ENCODE measurements around the gene ATP2A1.
"Not testable (repeated sequence)": the region's sequence is repeated elsewhere in the genome, so short reads cannot be mapped to it uniquely, and the experiment has no call there.

ATP2A1 gene

DNA sequence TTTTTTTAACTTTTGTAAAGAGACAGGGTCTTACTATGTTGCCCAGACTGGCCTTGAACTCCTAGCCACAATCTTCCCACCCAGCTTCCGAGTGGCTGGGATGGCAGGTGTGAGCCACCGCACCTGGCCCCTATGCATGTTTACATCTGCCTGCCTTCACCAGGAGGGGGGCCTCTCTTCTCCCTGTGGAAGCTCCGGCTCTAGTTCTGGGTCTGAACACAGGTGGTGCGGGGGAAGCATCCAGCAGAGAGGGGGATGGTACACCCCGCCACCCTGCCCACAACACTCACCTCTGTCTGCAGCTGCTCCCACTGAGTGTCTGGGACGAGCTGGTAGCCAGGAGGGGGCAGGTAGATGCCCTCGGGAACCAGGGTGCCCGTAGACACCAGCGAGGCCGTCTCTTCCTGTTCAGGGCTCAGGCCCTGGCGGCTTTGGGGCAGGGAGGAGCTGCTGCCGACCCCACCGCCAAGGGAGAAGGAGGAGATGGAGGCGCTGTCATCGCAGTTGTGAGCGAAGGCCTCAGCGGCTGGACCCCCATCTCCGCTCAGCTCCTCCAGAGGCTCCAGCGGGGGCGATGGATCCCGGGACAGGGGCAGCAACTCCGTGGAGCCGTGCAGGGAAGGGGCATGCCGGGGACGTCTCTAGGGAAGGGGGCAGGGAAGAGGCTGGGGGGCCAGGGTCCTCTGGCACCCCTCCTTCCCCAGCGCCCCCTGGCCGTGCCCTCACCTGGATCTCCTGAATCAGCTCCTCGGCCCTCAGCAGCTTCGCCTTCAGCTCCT lies 35.8 kb downstream of the ATP2A1 start:
- peak; percentile 23 for DNase-seq

- DNase-seq: no peak
These were observed 36.9 kb downstream of the ATP2A1 start for GRCh38 chr16:28915181-28915580.

DNA sequence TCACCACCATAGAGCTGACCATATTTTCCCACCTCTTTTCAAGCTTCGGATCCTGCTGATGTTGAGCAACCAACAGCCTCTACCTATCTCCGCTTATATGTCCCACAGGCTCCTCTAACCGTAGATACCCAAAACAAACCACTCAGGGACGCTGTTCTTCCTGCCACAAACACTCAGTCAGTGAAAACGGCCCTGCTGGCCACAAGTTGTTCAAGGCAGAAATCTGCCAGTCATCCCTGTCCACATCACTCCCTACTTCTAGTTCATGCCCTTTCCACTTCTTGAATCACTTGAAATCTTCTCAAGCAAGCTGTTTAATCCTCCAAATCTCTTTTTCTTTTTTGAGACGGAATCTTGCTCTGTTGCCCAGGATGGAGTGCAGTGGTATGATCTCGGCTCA lies 38.8 kb downstream of the ATP2A1 start:
- DNase-seq: no peak

DNA sequence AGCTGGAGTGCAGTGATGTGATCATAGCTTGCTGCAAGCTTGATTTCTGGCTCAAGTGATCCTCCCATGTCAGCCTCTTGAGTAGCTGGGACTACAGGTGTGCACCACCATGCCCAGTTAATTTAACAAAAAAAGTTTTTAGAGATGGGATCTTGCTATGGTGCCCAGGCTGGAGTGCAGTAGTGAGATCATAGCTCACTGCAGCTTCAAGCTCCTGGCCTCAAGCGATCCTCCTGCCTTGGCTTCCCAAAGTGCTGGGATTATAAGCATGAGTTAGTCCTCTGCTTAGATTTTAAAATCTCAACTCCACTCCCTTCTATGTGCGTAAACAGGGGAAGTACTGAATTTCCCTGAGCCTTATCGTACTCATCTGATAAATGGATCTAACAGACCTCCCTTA lies 40.4 kb downstream of the ATP2A1 start:
- DNase-seq: no peak

GRCh38 chr16:28923231-28923587 lies 44.9 kb downstream of the ATP2A1 start:
- no peak for DNase-seq

- peak; percentile 72 for DNase-seq
These were observed 45.5 kb downstream of the ATP2A1 start for GRCh38 chr16:28923652-28924398.

- no peak for DNase-seq
These were observed 46.1 kb downstream of the ATP2A1 start for GRCh38 chr16:28924399-28924761.

DNA sequence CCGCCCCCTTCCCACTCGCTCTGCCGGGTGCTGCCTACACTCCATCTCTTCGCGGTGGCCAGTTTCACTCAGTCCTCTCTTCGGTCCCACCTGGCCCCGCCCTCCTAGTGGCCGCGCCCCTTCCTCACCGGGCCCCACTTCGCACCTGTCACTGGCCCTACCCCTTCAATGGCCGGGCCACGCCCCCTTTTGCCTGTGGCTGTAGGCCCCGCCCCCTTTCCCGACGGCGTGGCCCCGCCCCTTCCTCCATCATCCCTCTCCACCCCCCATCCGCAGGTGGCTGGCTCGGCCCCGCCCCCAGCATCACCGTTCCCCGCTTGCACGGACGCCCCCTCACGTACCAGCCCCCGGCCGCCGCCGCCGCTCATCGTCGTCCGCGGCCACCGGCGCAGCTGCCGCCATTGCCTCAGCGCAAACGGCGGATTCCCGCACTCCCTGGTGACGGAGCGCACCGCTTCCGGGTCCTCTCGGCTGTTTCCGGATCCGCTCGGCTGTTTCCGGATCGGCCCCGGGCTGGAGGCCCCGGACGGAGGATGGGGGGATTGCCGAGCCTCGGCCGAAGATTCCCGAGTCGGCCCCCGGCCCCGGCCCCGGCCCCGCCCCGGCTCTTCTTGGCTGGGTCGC lies 46.6 kb downstream of the ATP2A1 start, which contains the start of gene RABEP2:
Gene RABEP2, minus strand, starts transcription at position 477 of the 624 bp plus-strand sequence. Its CDS starts 75 bp downstream, at position 402.
- peak; percentile 99 for DNase-seq

- peak; percentile 73 for DNase-seq
These were observed 47.3 kb downstream of the ATP2A1 start for GRCh38 chr16:28925386-28926228.

DNA sequence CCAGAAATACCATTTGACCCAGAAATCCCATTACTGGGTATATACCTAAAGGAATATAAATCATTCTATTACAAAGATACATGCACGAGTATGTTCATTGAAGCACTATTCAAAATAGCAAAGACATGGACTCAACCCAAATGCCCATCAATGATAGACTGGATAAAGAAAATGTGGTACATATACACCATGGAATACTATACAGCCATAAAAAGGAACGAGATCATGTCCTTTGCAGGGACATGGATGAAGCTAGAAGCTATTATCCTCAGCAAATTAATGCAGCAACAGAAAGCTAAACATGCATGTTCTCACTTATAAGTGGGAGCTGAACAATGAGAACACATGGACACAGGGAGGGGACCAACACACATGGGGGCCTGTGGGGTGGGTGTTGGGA lies 48.0 kb downstream of the ATP2A1 start:
- not testable (repeated sequence) for DNase-seq

- no peak for DNase-seq
These were observed 49.5 kb downstream of the ATP2A1 start for GRCh38 chr16:28927815-28928214.

- DNase-seq: no peak
These were observed 51.9 kb downstream of the ATP2A1 start for GRCh38 chr16:28930203-28930602.

GRCh38 chr16:28930652-28931051 lies 52.4 kb downstream of the ATP2A1 start:
- no peak for DNase-seq

GRCh38 chr16:28931801-28932225 lies 53.5 kb downstream of the ATP2A1 start, which contains the start of gene CD19:
CD19 (plus strand) TSS chr16:28931971; CDS start chr16:28932001, 30 bp downstream.
- DNase-seq: no peak

DNA sequence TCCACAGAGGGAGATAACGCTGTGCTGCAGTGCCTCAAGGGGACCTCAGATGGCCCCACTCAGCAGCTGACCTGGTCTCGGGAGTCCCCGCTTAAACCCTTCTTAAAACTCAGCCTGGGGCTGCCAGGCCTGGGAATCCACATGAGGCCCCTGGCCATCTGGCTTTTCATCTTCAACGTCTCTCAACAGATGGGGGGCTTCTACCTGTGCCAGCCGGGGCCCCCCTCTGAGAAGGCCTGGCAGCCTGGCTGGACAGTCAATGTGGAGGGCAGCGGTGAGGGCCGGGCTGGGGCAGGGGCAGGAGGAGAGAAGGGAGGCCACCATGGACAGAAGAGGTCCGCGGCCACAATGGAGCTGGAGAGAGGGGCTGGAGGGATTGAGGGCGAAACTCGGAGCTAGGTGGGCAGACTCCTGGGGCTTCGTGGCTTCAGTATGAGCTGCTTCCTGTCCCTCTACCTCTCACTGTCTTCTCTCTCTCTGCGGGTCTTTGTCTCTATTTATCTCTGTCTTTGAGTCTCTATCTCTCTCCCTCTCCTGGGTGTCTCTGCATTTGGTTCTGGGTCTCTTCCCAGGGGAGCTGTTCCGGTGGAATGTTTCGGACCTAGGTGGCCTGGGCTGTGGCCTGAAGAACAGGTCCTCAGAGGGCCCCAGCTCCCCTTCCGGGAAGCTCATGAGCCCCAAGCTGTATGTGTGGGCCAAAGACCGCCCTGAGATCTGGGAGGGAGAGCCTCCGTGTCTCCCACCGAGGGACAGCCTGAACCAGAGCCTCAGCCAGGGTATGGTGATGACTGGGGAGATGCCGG lies 54.3 kb downstream of the ATP2A1 start:
- no peak for DNase-seq

DNA sequence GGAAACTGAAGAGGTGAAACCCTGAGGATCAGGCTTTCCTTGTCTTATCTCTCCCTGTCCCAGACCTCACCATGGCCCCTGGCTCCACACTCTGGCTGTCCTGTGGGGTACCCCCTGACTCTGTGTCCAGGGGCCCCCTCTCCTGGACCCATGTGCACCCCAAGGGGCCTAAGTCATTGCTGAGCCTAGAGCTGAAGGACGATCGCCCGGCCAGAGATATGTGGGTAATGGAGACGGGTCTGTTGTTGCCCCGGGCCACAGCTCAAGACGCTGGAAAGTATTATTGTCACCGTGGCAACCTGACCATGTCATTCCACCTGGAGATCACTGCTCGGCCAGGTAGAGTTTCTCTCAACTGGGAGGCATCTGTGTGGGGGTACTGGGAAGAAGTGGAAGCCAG lies 54.9 kb downstream of the ATP2A1 start:
- DNase-seq: no peak

- no peak for DNase-seq
These were observed 57.1 kb downstream of the ATP2A1 start for GRCh38 chr16:28935346-28935745.

GRCh38 chr16:28935924-28936783 lies 57.9 kb downstream of the ATP2A1 start:
- DNase-seq: peak; percentile 48

DNA sequence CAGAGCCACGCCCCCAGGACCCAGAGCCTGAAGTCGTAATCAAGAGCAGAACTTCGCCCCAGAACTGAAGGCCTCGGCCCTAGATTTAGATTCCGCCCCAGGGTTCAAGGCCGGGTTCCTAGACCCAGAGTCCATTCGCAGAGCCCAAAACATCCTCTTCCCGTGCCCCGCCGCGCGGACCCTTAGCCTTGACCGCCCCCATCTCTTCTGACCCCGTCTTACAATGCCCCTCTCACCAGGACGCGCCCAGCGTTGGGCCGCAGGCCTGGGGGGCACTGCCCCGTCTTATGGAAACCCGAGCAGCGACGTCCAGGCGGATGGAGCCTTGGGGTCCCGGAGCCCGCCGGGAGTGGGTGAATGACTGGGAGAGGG lies 58.5 kb downstream of the ATP2A1 start:
- DNase-seq: no peak

DNA sequence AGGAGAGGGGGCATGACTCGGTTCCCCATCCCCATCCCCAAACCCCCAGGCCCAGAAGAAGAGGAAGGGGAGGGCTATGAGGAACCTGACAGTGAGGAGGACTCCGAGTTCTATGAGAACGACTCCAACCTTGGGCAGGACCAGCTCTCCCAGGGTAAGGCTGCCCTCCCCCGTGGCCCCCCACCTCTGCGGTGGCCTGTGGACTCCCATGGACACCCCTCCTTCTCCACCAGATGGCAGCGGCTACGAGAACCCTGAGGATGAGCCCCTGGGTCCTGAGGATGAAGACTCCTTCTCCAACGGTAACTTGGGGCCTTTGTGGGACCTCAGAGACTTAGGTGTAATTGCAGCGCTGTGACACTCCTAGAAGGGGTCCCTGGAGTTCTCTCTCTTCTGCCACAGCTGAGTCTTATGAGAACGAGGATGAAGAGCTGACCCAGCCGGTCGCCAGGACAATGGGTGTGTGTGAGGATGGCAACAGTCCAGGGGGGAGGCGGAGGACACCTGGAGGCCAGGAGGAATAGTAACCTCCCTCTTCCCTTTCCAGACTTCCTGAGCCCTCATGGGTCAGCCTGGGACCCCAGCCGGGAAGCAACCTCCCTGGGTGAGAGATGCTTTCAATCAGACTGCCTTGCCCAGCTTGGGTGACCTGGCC lies 59.1 kb downstream of the ATP2A1 start:
- DNase-seq: no peak

All from NCI-H345 (cell line).